Esophagus squamous epithelium (tissue), 4 donors: ENCODE measurements around the gene CEP295NL.

Source experiments
- CTCF ChIP-seq, 6 experiments: fragments of 450-650 bp in 4 of 6; fragments of 200-600 bp in 2 of 6; sonication (generic) in 2 of 6; IDR thresholded peaks; one replicate each; pipeline ENCODE4 v1.5.1; 2016 to 2019; ENCODE audit warnings: antibody characterized with exemption in 6 of 6, mild to moderate bottlenecking in 4 of 6, moderate library complexity in 4 of 6
- POLR2A ChIP-seq, 4 donors: fragments of 450-650 bp; IDR thresholded peaks; one replicate each; pipeline ENCODE4 v1.6.1; 2017; ENCODE audit warnings: antibody characterized with exemption in 4 of 4, mild to moderate bottlenecking in 4 of 4, moderate library complexity in 3 of 4

DNA sequence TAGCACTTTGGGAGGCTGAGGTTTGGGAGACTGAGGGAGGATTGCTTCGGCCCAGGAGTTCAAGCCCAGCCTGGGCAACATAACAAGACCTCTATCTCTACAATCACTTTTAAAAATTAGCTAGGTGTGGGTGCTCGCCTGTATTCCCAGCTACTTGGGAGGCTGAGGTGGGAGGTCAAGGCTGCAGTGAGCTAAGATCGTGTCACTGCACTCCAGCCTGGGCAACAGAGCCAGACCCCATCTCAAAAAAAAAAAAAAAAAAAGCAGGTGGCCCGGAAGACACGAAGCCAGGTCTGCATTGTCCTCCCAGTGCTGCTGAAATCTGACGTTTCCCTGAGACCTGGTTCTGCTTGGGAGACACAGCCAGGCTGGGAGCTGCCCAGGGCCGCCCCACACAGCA is 41.0 kb upstream of the CEP295NL start:
- TF ChIP-seq POLR2A (IDR thresholded peaks at IDR 0.05) (no peak), CTCF (IDR thresholded peaks at IDR 0.05) (no peak)
